ENCODE data around the gene ZNF106.

GRCh38 chr15:42450425-42450790 is 40.5 kb downstream of the ZNF106 start:
- TF ChIP-seq POLR2AphosphoS5 (IDR thresholded peaks at IDR 0.05; ENCODE audit: low read depth, low read length) = no peak
- no peak for TF ChIP-seq TAF1 (IDR thresholded peaks at IDR 0.05; ENCODE audit: low read depth, low read length)

All from GM12891 (cell line).